ENCODE results near the gene LHCGR.
"Not testable (repeated sequence)": the region's sequence is repeated elsewhere in the genome, so short reads cannot be mapped to it uniquely, and the experiment has no call there.

LHCGR gene

DNA sequence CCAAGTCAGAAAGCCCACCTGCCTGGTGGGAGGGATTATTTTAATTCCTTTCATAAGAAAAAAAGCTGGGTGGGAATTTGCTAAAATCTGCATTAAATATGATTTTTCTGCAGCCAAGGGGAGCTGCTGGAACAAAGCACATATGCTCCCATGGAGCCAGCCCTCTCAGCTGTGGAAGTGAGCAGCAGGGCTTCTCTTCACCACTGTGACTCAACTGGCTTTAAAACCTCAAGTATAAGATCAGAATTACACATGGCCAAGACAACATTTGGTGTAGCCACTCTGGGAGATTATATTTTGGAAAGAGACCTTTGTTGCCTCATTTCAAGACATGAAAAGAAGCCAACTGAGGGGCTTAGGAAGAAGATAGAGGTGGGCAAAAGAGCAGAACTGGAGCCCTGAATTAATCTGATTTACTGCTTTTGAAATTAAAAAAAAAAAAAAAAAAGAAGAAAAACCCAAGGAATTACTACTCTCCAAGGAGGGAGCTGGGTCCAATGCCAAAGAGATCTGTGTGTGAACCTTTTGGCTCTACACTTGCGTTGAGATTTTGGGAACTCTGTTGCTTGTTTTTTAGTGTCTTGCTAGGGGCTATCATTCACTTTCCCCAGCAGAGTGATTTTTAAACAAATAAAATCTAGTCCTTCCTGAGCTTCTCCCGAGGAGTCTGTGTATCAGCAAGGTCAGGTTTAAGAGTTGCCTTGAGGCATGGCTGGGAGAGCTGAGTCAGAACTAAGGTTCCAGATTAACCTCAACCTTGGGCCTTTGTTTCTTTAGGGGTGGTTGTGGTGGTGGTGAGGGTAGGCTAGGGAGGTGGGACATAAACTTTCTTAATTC lies 6.0 kb downstream of the LHCGR start:
- TF ChIP-seq, protein P1, sequence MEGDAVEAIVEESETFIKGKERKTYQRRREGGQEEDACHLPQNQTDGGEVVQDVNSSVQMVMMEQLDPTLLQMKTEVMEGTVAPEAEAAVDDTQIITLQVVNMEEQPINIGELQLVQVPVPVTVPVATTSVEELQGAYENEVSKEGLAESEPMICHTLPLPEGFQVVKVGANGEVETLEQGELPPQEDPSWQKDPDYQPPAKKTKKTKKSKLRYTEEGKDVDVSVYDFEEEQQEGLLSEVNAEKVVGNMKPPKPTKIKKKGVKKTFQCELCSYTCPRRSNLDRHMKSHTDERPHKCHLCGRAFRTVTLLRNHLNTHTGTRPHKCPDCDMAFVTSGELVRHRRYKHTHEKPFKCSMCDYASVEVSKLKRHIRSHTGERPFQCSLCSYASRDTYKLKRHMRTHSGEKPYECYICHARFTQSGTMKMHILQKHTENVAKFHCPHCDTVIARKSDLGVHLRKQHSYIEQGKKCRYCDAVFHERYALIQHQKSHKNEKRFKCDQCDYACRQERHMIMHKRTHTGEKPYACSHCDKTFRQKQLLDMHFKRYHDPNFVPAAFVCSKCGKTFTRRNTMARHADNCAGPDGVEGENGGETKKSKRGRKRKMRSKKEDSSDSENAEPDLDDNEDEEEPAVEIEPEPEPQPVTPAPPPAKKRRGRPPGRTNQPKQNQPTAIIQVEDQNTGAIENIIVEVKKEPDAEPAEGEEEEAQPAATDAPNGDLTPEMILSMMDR (IDR thresholded peaks at IDR 0.05), result no peak
- Histone ChIP-seq H3K4me1 (ENCODE audit: control insufficient read depth in 1 of 2, insufficient read depth in 1 of 2, low read depth in 1 of 2, low read length in 1 of 2) (no peaks in the 10 kb centered on the region), H3K27me3 (peaks cover 16% of the 10 kb centered on the region), H3K4me3 (ENCODE audit: low read depth in 1 of 2, low read length in 1 of 2) (no peak overlapping the region), H3K9me3 (no peaks in the 10 kb centered on the region), H3K27ac (no peak overlapping the region), H3K36me3 (no peaks in the 10 kb centered on the region)

GRCh38 chr2:48747319-48747718 lies 8.2 kb downstream of the LHCGR start:
- Histone ChIP-seq H3K27ac (no peak overlapping the region), H3K27me3 (no peaks in the 10 kb centered on the region), H3K36me3 (no peaks in the 10 kb centered on the region), H3K9me3 (no peaks in the 10 kb centered on the region), H3K4me1 (ENCODE audit: control insufficient read depth in 1 of 2, insufficient read depth in 1 of 2, low read depth in 1 of 2, low read length in 1 of 2) (no peaks in the 10 kb centered on the region), H3K4me3 (ENCODE audit: low read depth in 1 of 2, low read length in 1 of 2) (no peak overlapping the region)
- TF ChIP-seq, protein P1 (IDR thresholded peaks at IDR 0.05), result no peak

DNA sequence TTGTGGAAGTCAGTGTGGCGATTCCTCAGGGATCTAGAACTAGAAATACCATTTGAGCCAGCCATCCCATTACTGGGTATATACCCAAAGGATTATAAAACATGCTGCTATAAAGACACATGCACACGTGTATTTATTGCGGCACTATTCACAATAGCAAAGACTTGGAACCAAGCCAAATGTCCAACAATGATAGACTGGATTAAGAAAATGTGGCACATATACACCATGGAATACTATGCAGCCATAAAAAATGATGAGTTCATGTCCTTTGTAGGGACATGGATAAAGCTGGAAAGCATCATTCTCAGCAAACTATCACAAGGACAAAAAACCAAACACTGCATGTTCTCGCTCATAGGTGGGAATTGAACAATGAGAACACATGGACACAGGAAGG lies 16.3 kb downstream of the LHCGR start:
- H3K27me3 ChIP-seq; H3K9me3 ChIP-seq; H3K4me3 ChIP-seq (ENCODE audit: low read depth in 1 of 2, low read length in 1 of 2); H3K27ac ChIP-seq; H3K36me3 ChIP-seq; H3K4me1 ChIP-seq (ENCODE audit: control insufficient read depth in 1 of 2, insufficient read depth in 1 of 2, low read depth in 1 of 2, low read length in 1 of 2): not testable (repeated sequence)

DNA sequence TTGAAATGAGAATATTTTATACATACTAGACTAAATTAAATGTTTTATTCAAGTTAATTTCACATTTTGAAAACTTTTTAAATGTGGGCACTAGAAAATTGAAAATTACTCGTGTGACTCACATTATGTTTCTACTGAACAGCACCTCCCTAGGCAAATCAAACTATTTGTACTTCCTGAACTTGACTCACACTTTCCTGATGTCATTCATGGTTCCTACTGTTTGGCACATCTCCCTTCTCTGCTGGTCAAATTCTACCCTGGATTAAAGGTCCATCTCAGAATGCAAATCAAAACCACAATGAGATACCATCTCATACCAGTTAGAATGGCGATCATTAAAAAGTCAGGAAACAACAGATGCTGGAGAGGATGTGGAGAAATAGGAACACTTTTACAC lies 16.7 kb downstream of the LHCGR start:
- Histone ChIP-seq H3K27ac (no peak overlapping the region), H3K27me3 (no peaks in the 10 kb centered on the region), H3K36me3 (no peaks in the 10 kb centered on the region), H3K9me3 (no peaks in the 10 kb centered on the region), H3K4me3 (ENCODE audit: low read depth in 1 of 2, low read length in 1 of 2) (no peak overlapping the region), H3K4me1 (ENCODE audit: control insufficient read depth in 1 of 2, insufficient read depth in 1 of 2, low read depth in 1 of 2, low read length in 1 of 2) (no peaks in the 10 kb centered on the region)
- TF ChIP-seq, protein P1 (IDR thresholded peaks at IDR 0.05), result no peak

- Histone ChIP-seq H3K27ac (no peak overlapping the region), H3K4me3 (ENCODE audit: low read depth in 1 of 2, low read length in 1 of 2) (no peak overlapping the region), H3K9me3 (no peaks in the 10 kb centered on the region), H3K36me3 (no peaks in the 10 kb centered on the region), H3K4me1 (ENCODE audit: control insufficient read depth in 1 of 2, insufficient read depth in 1 of 2, low read depth in 1 of 2, low read length in 1 of 2) (no peaks in the 10 kb centered on the region), H3K27me3 (peaks cover 7% of the 10 kb centered on the region)
- TF ChIP-seq, protein P1 (IDR thresholded peaks at IDR 0.05), result no peak
Observed at GRCh38 chr2:48736251-48736650, 19.3 kb downstream of the LHCGR start.

DNA sequence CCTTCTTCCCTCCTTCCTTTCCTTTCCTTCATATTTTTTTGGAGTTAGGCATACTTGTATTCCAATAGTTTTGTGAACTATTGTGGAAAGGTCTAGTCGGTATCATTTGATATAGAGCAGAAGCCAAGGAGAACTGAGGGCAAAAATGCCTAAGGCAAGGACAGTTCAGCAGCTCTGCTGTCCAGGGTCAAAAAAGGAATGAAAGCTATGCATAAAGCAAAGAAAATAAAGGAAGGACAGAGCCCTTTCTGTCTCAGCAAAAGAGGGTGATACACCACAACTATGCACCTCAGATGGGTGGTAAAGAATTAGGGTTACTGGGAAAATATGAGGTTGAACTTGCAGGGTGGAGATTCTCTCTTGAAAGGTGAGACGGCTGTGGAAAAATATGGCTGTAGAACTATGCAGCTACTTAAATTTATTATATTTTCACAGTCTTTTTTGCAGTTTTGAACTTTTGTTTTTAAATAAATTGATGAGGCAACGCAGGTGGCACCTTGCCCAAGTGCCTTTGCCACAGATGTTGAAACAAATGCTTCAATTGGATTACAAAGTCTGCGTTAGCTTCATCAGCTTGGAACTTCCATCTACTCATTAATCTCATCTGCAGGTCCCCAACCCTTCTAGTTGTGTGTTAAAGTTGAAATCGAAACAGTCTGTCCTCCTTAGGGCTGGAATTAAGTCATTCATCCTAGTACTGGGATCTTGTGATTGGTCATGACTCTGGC lies 20.8 kb downstream of the LHCGR start:
- no peak overlapping the region for H3K27ac ChIP-seq
- H3K4me1 ChIP-seq (ENCODE audit: control insufficient read depth in 1 of 2, insufficient read depth in 1 of 2, low read depth in 1 of 2, low read length in 1 of 2), result no peaks in the 10 kb centered on the region
- no peak overlapping the region for H3K4me3 ChIP-seq (ENCODE audit: low read depth in 1 of 2, low read length in 1 of 2)
- H3K27me3 ChIP-seq, result peaks cover 7% of the 10 kb centered on the region
- TF ChIP-seq, protein P1 (IDR thresholded peaks at IDR 0.05), result no peak
- H3K9me3 ChIP-seq, result no peaks in the 10 kb centered on the region
- H3K36me3 ChIP-seq, result no peaks in the 10 kb centered on the region
